Muscle of back (tissue), 11 donors: ENCODE measurements around the gene BAHD1. TPM values are rescaled to one million over a fixed set of nuclear protein-coding genes. Genes with fewer than 3 reads are reported as not detected.

Experiments
- DNase-seq, 3 donors: peaks; one replicate each; pipeline versions ENCODE4 v3.0.0 to v3.0.0-alpha.2; 2013
- polyA plus RNA-seq, 10 donors: library from polyadenylated mRNA; unstranded; fragments of 120-200 nt; gene quantifications; one replicate each; pipeline ENCODE4 v1.2.1, GENCODE V29; 2013; ENCODE audit not compliant: insufficient read length in 10 of 10

Gene BAHD1
- polyA plus RNA-seq, 10 donors = 15.9 to 22.7 (median 18.2) TPM

DNA sequence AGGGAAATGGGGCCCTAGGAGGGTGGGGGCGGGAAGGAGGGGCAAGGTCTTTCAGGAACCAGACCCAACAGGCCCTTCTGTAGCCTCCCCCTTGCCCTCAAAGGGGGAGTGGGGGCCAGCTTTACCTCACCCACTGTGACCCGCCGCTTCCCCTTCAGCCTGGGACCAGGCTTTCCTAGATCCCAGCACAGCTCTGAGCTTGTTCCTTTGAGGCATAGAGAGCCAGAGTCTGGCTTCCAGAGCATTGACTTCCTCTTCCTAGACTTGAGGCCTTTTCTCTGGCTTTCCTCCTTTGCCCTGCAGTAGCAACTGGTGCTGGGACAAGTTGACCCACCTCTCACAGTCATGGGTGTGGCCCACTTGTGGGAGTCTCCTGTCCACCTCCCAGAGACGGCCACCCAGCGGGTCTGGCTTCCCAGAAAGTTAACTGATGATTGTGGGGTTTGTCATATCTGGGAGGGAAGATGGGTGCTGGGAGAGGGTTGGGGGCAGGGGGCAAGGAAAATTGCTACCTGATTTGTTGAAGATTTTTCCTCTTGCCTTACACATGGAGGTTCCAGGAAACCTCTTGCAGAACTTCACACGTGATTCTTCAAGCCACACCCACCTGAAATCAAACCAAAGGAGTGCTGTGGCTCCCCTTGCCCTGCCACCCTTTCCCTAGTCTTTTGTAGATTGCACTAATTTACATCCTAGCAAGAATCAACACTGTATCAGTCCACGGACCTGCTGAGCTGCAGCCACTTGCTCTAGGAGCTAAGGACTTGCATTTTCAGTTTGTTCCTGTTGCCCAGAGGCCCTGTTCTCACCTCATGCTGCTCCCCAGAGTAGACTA lies 25.9 kb downstream of the BAHD1 start:
- no peak for DNase-seq

GRCh38 chr15:40467261-40467615 lies 26.5 kb downstream of the BAHD1 start:
- DNase-seq = no peak

GRCh38 chr15:40468898-40469331 lies 28.2 kb downstream of the BAHD1 start:
- DNase-seq = no peak

- peak in 1 of 3 donors; percentile 22 for DNase-seq
Observed at GRCh38 chr15:40469776-40470390, 29.1 kb downstream of the BAHD1 start.

DNA sequence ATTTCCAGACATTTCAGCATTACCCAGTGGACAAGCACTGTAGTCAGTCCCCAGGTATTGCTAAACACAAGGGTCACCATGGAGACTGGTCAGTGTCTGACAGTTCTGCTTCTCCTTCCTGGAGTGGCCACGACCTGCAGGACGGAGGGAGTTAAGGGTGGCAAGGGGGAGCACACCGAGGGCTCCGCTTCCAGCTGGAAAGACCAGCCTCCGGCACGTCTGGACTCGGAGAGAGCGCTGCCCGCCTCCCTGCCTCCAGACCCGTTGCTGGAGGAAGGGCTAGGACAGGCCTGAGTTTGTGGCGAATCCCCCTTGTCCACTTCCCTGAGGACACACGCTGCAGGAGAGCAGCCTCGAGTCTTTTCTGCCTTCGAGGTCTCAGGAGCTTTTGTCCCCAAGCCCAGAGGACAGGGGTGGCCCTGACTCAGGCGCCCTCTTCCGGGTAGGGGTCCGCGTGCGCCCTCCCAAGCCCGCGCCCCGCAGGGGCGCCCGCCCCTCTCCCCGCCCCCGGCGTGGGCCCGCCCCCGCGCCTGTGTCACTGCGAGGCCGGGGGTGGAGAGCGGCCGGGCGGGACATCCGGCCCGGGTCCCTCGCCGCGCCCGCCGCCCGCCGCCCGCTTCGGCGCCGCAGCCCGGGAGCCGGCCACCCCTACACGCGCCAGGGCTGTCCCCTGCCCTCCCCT lies 29.8 kb downstream of the BAHD1 start, which contains the start of gene CHST14:
Gene CHST14 (plus strand): TSS at position 562 of the 682 bp plus-strand sequence. CDS start 230 bp downstream, outside the sequence.
- DNase-seq = peak; percentile 65 to 88 (median 79)

DNA sequence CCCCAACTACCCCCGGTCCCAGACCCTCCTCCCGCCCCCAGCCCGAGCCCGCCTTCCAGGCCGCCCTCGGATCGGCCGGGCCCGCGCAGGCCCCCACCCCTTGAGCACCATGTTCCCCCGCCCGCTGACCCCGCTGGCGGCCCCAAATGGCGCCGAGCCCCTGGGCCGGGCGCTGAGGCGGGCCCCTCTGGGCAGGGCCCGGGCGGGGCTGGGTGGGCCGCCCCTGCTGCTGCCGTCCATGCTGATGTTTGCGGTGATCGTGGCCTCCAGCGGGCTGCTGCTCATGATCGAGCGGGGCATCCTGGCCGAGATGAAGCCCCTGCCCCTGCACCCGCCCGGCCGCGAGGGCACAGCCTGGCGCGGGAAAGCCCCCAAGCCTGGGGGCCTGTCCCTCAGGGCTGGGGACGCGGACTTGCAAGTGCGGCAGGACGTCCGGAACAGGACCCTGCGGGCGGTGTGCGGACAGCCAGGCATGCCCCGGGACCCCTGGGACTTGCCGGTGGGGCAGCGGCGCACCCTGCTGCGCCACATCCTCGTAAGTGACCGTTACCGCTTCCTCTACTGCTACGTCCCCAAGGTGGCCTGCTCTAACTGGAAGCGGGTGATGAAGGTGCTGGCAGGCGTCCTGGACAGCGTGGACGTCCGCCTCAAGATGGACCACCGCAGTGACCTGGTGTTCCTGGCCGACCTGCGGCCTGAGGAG lies 30.5 kb downstream of the BAHD1 start:
- DNase-seq = peak in 2 of 3 donors; percentile 44 to 75

GRCh38 chr15:40471808-40472150 lies 31.0 kb downstream of the BAHD1 start:
- peak in 1 of 3 donors; percentile 9 for DNase-seq

DNA sequence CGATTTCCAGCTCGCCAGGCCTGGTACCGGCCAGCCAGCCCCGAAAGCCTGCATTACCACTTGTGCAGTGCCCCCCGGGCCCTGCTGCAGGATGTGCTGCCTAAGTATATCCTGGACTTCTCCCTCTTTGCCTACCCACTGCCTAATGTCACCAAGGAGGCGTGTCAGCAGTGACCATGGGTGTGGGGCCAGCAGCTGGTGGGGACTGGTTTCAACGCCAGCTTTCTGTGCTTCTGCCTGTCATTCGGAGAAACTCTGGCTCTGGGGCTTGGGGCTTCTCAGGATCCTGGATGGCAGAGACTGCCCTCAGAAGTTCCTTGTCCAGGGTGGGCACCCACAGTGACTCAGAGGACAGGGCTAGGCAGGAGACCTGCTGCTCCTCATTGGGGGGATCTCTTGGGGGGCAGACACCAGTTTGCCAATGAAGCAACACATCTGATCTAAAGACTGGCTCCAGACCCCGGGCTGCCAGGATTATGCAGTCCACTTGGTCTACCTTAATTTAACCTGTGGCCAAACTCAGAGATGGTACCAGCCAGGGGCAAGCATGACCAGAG lies 31.5 kb downstream of the BAHD1 start:
- DNase-seq = no peak

DNA sequence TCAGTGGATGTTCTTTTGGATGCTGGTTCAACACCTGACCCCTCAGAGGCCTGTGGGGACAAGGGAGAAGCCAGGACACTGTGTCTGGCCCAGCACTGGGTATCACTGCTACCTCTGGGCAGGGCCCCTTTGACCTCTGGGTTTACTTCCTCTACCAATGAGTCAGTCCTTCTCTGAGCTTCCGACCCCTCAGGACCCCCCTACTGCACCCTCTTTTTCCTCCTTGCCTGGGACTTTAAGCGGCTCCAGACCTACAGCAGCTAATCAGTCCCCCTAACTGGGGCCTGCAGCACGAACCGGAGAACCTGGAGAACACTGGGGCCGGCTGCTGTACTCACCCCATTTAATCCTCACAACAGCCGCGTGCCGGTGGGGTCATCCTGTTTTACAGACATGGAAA lies 33.8 kb downstream of the BAHD1 start:
- no peak for DNase-seq

- no peak for DNase-seq
Observed at GRCh38 chr15:40477642-40478327, 37.0 kb downstream of the BAHD1 start.

DNA sequence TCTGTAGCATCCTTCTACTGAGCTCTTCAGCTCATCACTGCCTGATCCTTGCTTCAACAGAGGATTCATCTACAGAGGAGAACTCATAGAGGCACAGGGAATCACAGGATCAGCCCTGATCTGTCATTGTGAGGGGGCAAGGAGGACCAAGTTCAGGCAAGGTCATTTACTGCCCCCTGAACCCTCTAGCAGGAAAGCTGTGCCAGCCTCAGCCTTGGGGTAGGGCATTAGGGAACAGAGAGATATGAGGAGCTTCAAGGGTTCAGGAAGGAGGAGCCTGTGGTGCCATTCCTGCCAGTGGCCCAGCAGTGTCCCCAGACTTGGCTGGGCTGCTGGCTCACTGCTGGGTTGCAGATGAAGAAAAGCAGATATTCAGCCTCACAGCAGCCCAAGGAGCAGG lies 38.3 kb downstream of the BAHD1 start:
- DNase-seq = no peak

- DNase-seq = no peak
Observed at GRCh38 chr15:40481341-40482074, 40.8 kb downstream of the BAHD1 start.

DNA sequence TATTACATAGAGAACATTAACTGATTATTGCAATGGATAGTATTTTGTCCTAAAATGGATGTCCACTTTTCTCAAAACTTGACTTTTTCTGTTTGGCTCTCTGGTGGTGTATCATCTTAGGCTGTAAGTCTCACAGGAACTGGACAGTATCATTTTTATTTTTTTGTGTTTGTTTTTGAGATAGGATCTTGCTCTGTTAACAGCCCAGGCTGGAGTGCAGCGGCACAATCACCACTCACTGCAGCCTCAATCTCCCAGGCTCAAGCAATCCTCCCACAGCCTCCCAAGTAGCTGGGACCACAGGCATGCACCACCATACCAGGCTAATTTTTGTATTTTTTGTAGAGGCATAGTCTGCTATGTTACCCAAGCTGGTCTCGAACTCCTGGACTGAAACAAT lies 43.2 kb downstream of the BAHD1 start:
- no peak for DNase-seq

DNA sequence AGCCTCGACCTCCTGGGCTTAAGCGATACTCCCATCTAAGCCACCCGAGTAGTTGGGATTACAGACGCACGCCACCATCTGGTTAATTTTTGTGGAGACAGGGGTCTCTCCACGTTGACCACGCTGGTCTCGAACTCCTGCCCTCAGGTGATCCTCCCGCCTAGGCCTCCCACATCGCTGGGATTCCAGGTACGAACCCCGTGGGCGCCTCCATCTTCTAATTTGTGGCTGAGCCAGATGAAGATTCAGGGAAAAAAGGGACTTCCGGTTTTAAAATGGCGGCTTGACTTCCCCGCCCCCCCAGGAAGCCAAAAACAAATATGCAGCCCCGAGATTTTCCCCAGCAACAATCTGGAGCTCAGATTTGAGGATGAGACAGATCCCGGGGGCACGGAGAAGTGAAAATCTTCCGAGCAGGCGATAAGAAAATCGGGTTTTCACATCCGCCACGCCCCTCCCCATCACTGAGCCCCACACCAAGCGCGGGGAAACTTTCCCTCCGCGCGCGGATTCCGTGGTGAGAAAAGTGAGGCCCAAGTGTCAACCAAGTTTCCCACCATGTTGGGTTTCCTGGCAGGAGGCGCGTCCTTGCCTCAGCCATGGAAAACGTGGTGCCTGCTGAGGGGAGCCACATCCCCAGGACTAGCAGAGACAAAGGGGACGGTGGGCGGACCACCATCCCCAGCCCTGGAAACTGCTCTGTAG lies 45.5 kb downstream of the BAHD1 start:
- no peak for DNase-seq

GRCh38 chr15:40487816-40488682 lies 47.3 kb downstream of the BAHD1 start:
- no peak for DNase-seq

DNA sequence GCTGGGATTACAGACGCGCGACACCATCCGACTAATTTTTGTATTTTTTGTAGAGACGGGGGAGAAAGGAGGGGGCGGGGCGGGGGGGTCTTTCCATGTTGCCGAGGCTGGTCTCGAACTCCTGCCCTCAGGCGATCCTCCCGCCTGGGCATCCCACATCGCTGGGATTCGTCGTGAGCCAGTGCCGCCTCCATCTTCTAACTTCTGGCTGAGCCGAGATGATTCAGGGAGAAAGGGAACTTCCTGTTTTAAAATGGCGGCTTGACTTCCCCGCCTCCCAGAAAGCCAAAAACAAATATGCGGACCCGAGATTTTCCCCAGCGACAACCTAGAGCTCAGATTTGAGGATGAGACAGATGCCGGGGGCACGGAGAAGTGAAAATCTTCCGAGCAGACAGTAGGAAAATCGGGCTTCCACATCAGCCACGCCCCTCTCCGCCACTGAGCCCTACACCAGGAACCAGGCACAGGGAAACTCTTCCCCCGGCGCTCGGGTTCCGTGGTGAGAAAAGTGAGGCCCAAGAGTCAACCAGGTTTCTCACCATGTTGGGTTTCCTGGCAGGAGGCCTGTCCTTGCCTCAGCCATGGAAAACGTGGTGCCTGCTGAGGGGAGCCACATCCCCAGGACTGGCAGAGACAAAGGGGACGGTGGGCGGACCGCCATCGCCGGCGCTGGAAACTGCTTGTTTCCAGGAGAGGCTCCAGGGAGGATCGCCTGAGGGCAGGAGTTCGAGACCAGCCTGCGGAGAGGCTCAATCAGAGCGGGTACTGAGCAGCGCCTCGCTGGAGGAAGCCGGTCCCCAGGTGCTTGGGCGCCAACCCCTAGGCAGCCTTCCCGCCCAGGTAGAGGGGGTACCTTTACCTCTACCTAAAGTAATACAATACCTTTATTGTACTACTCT lies 48.8 kb downstream of the BAHD1 start:
- no peak for DNase-seq

- DNase-seq = no peak
Observed at GRCh38 chr15:40493089-40493840, 52.5 kb downstream of the BAHD1 start.
